Kidney epithelial cell (primary cell): ENCODE results near the gene MED13. TPM values are rescaled to one million over a fixed set of nuclear protein-coding genes. Genes with fewer than 3 reads are reported as not detected.

ENCODE experiments used
- DNase-seq: peaks from one replicate; pipeline ENCODE4 v3.0.0-alpha.2; 2010; ENCODE audit warnings: low read depth
- H3K27me3 ChIP-seq: 2 replicates; pipeline ENCODE4 v1.6.0; 2011; ENCODE audit warnings: low read length; ENCODE audit not compliant: control insufficient read depth, insufficient read depth
- H3K36me3 ChIP-seq: 2 replicates; pipeline ENCODE4 v1.5.1; 2011; ENCODE audit warnings: low read length; ENCODE audit not compliant: control insufficient read depth, insufficient read depth
- H3K4me3 ChIP-seq: 2 replicates; pipeline ENCODE4 v1.5.1; 2011; ENCODE audit warnings: low read depth, mild to moderate bottlenecking, control low read depth, low read length
- total RNA-seq: library from RNA; depleted of rRNA; stranded (reverse); fragments of >200 nt; gene quantifications from 2 replicates; pipeline ENCODE4 v1.2.3, GENCODE V29; 2015
- TF ChIP-seq, protein P1 (sequence below): IDR thresholded peaks from 2 replicates; pipeline ENCODE4 v1.5.1; 2011; ENCODE audit warnings: mild to moderate bottlenecking, moderate library complexity, low read length, control low read depth, inconsistent platforms; ENCODE audit not compliant: insufficient read depth, poor library complexity, severe bottlenecking

The MED13 gene
- total RNA-seq, 1 donor from 2014 or later = 33.8 TPM

DNA sequence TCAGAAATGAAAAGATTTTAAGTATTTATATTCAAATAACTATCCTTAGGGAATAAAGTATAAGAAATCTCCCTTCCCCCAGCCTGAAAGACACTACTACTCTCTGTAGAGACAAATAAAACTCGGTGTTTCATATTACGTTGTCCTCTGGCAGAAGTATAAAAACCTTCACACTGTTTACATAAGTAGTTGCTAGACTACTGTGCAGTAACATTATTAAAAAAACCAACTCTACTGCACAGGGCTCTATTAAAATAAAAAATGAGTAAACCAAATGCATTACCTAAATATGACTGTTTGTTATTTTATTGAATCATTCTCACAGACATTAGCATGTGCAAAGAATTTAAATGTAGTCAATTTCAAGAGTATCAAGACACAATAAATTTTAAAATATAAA is 67.4 kb downstream of the MED13 start:
- TF ChIP-seq, protein P1, sequence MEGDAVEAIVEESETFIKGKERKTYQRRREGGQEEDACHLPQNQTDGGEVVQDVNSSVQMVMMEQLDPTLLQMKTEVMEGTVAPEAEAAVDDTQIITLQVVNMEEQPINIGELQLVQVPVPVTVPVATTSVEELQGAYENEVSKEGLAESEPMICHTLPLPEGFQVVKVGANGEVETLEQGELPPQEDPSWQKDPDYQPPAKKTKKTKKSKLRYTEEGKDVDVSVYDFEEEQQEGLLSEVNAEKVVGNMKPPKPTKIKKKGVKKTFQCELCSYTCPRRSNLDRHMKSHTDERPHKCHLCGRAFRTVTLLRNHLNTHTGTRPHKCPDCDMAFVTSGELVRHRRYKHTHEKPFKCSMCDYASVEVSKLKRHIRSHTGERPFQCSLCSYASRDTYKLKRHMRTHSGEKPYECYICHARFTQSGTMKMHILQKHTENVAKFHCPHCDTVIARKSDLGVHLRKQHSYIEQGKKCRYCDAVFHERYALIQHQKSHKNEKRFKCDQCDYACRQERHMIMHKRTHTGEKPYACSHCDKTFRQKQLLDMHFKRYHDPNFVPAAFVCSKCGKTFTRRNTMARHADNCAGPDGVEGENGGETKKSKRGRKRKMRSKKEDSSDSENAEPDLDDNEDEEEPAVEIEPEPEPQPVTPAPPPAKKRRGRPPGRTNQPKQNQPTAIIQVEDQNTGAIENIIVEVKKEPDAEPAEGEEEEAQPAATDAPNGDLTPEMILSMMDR = no peak
- Histone ChIP-seq H3K27me3 (no peaks in the 10 kb centered on the region), H3K36me3 (no peaks in the 10 kb centered on the region), H3K4me3 (no peak overlapping the region)
- DNase-seq = no peak

DNA sequence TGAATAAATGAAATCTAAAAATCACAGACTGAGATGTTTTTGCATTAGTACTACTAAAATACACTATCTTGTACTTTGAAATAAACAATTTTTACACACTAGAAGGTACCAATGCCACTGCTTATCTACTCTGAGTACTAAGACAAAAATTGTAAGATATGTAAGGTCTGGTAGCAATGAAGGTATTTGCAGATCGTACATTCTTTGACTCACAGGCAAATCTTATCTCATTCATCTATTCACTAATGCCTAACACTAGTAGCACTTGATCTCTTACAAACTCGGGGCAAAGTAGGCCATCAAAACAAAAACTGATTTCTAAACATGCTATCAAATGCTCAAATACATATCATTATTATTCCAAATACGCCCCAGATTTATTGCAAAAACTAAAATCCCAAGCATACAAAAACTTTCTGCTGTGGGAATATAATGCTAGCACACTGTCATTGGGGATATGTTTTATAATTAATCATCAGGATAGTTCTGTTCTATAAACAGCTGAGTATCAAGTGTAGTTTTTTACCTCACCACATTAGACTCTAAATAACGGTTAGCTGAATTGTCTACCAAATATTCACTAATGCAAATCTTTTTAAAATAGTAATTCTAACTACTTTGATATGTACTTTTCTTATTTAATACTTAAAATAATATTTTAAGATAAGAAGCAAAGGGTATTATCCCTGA is 68.0 kb downstream of the MED13 start:
- H3K36me3 ChIP-seq = no peaks in the 10 kb centered on the region
- no peak for DNase-seq
- H3K4me3 ChIP-seq = no peak overlapping the region
- TF ChIP-seq, protein P1 = no peak
- H3K27me3 ChIP-seq = no peaks in the 10 kb centered on the region

DNA sequence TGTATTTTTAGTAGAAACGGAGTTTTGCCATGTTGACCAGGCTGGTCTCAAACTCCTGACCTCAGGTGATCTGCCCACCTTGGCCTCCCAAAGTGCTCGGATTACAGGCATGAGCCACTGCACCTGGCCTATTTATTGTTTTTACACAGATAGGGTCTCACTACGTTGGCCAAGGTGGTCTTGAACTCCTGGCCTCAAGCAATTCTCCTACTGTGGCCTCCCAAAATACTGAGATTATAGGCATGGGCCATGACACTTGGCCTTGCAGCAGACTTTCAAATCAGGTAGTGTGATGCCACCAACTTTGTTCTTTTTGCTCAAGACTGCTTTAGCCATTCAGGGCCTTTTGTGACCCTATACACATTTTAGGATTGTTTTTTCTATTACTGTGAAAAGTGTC is 75.6 kb downstream of the MED13 start:
- H3K4me3 ChIP-seq = no peak overlapping the region
- H3K36me3 ChIP-seq = no peaks in the 10 kb centered on the region
- TF ChIP-seq, protein P1 = no peak
- H3K27me3 ChIP-seq = no peaks in the 10 kb centered on the region
- DNase-seq = no peak

DNA sequence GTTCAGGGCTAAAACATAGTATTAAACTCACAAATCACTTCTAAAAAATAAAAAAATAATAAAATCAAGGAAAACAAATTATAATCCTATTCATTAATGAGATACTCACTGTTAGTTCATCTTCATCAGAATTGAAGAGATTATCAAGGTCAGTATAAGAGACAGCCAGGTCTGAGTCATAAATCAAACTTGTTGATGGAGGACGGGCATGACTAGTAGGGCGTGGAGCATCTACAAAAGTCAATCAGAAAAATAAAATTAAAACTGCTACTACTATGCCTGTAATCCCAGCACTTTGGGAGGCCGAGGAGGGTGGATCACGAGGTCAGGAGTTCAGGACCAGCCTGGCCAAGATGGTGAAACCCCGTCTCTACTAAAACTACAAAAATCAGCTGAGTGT is 78.2 kb downstream of the MED13 start:
- Histone ChIP-seq H3K36me3 (no peaks in the 10 kb centered on the region), H3K27me3 (no peaks in the 10 kb centered on the region), H3K4me3 (no peak overlapping the region)
- TF ChIP-seq, protein P1 = no peak
- DNase-seq = no peak

DNA sequence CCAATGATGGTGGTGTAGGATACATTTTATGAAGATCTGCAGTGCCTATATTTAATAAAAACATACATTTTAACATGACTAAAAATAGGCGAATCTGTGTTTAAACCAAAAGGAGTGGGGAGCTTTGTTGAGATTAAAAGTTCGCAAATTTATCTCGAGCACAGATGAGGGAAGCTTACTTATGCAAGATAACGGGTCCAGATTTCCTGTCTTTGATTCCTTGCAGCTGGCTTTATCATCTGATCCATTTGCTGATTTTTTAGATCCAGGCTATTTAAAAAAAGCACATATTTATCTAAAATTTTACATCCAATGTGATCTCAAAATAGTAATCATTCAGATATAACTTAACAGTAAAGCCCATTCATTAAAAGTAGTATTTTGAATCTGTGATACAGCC is 80.3 kb downstream of the MED13 start:
- TF ChIP-seq, protein P1 = no peak
- H3K4me3 ChIP-seq = no peak overlapping the region

DNA sequence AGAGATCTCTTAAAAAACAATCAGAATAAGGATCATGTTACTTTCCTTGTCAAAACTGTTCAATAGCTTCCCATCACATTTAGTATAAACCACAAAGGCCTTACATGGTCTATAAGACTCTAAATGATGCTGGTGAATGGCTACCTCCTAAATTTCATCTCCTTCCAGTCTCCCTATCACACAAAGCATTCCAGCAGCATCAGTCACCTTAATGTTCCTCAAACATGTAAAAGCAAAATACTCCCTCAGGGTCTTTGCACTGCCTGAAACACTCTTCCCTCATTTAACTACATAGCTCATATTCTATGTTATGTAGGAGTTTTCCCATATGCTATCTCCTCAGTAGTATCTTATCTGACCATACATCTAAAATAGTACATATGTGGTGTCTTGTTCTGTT is 83.8 kb downstream of the MED13 start:
- no peaks in the 10 kb centered on the region for H3K36me3 ChIP-seq
- TF ChIP-seq, protein P1 = no peak
- no peak for DNase-seq

More for the DNA sequence above, 80.3 kb downstream of the MED13 start:
- H3K27me3 ChIP-seq = no peaks in the 10 kb centered on the region
- no peaks in the 10 kb centered on the region for H3K36me3 ChIP-seq
- no peak for DNase-seq

More for the DNA sequence above, 83.8 kb downstream of the MED13 start:
- H3K27me3 ChIP-seq = no peaks in the 10 kb centered on the region
- no peak overlapping the region for H3K4me3 ChIP-seq
